GM21723 (cell line): ENCODE data around the gene DPYSL5.

Experiments
- ATAC-seq: cut with Tn5 transposase; IDR thresholded peaks from one replicate; pipeline ENCODE4 v1.9.1; 2021; ENCODE audit warnings: mild to moderate bottlenecking, moderate library complexity; ENCODE audit not compliant: unreplicated experiment

DPYSL5 gene

GRCh38 chr2:26924731-26925099, 76.8 kb downstream of the DPYSL5 start:
- no peak for ATAC-seq

- ATAC-seq = no peak
Observed at GRCh38 chr2:26925100-26925791, 77.3 kb downstream of the DPYSL5 start.

GRCh38 chr2:26927221-26927620, 79.3 kb downstream of the DPYSL5 start:
- no peak for ATAC-seq

GRCh38 chr2:26932974-26933373, 85.0 kb downstream of the DPYSL5 start:
- no peak for ATAC-seq

- no peak for ATAC-seq
Observed at GRCh38 chr2:26933431-26934334, 85.8 kb downstream of the DPYSL5 start.

DNA sequence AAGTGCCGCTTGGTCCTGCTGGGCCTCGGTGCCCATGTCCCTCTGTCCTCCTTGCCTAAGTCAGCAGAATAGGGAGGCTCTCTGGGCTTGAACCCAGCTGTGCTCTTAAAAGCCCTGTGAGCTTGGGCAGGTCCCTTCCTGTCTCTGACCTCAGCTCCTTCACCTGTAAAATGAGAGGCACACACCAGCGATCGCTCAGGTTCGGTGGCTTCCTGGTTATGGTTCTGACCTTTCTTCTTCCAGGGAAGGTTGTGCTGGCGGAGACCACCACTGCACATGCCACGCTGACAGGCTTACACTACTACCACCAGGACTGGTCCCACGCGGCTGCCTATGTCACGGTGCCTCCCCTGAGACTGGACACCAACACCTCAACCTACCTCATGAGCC, 86.4 kb downstream of the DPYSL5 start:
- no peak for ATAC-seq

DNA sequence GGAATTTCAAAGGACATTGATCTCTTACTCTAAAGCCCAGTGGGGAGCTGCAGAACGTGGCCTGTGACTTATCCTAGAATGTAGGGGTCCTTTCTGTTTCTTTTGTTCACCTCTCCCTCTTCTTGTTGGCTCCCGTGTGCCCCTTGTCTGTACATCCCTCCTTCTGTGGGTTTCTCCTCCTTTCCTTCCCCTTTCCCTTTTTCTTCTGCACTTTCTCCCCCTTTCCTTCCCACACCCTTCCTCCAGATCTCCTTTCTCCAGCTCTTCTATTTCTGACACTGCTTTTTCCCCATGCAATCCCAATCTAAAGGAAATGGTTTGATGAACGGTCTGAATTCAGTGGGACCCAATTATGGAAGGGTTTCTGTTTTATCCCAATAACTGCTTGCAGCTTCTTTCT, 87.1 kb downstream of the DPYSL5 start:
- no peak for ATAC-seq

DNA sequence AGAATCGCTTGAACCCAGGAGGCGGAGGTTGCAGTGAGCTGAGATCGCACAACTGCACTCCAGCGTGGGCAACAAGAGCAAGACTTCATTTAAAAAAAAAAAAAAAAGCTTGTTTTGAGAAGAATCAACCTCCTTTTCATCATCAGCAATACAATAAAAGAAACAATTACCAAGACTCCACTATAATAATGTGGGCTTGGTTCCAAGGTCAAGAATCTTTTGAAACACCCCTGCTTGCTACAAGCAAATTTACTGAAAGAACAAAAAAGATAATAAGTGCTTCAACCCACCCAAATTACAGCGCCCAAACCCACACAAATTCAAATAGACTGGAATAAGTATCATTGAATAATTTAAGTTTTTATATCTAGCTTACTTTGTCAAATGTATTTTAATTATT, 88.9 kb downstream of the DPYSL5 start:
- ATAC-seq = no peak

DNA sequence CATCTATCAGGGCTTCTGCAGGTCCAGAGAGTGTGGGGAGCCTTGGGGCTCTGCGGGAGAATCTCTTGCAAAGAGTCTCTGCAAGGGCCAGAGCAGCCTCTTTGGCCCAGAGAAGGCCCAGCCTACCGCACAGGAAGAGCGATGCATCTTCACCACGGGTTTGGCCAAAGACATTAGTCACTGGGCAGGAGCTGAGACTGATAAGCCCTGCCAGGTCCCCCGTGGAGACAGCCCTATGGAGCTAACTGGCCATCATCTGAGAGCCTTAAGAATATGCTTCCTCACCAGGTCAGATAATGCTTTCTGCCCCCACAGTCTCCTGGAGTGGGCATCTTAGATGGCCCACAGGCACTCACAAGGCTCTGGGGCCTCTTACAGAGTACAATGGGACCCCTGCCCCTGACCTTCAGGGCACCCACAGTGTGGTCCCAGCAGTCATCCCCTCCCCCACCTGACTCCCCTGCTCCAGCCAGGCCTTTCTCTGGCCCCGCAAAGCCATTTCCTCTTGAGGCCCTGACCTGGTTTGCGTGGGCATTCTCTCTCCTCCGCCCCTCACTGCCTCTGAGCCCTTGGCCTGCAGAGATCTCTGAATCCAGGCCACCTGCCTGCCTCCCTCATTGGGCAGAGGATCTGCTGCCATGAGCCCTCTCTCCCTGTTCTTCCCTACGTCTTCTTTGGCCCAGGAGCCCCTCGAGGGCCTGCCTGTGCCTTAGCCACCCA, 90.6 kb downstream of the DPYSL5 start:
- no peak for ATAC-seq

DNA sequence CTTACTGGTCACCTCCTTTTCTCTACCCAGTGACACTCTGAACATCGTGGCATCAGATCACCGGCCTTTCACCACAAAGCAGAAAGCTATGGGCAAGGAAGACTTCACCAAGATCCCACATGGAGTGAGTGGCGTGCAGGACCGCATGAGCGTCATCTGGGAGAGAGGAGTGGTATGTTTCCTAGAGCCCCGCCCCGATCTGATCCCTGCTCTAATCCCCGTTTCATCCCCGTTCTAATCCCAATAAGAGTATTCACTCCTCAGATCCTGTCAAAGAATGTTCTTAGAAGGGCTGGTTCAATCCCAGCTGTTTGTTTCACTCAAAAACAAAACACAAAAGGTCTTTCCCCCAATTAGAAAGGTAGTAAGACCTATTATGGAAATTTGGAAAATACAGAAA, 92.1 kb downstream of the DPYSL5 start:
- ATAC-seq = no peak

- ATAC-seq = no peak
Observed at GRCh38 chr2:26941486-26941885, 93.6 kb downstream of the DPYSL5 start.

DNA sequence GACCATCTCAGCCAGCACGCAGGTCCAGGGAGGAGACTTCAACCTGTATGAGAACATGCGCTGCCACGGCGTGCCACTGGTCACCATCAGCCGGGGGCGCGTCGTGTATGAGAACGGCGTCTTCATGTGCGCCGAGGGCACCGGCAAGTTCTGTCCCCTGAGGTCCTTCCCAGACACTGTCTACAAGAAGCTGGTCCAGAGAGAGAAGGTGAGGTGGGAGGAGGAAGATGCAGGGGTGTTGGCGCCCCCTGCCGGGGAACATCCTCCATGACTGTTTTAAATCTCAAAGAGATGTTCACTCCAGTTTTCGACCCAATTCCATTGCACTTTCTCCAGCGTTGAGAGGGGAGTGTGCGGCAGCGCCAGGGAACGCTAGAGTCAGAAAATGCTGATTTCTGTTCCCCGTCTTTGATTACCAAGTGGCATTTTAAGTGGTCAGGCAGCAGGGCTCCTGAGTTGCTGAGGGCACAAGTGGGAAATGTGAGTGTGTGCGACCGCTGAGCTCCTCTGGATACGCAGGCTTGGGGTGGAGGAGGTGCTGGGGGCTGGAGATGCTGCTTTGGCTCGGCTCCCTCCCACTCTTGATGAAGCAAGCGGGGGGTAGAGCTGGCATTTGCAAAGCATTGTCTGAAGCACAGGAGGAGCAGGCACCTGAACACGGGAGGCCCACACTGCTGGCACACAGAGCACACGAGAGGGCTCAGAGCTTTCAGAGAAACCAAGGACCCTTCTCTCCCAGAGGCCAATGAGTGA, 94.8 kb downstream of the DPYSL5 start:
- ATAC-seq = no peak

GRCh38 chr2:26945991-26946750, 98.2 kb downstream of the DPYSL5 start:
- no peak for ATAC-seq

GRCh38 chr2:26946841-26947784, 99.2 kb downstream of the DPYSL5 start:
- no peak for ATAC-seq

DNA sequence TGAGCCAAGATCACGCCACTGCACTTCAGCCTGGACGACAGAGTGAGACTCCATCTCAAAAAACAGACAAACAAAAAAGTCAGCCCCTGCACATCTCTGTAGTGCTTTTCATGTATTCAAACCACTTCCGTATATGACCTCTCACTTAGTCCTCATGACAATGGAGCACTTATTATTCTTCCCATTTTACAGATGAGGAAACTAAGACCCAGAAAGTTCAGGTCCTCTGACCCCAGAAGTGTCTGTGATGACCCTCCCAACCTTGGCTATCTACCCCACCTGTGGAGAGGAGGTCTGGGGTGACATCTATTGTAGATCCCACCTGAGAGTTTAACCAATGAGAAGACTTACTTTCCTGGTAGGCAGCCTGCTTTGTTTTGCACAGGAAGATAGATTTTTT, 100.9 kb downstream of the DPYSL5 start:
- ATAC-seq = no peak

DNA sequence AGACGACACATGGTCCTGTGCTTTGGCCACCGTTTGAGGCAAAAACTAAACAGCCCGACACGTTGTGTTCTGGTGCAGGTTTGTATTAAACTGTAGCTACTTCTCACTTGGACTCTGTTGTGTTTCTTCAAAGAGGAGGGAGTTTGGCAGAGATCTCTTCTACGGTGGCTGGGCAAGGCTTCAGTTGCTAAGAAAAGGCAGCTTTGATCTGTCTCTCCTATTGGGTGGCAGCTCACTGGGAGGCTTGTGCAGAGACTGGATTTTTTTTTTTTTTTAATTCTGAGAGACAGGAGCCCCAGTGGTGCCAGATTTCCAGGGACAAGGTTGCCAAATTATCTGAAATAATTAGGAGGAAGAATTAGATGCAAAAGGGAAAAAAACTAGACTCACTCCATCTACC, 102.3 kb downstream of the DPYSL5 start:
- ATAC-seq = no peak

GRCh38 chr2:26951236-26951635, 103.3 kb downstream of the DPYSL5 start:
- ATAC-seq = no peak

DNA sequence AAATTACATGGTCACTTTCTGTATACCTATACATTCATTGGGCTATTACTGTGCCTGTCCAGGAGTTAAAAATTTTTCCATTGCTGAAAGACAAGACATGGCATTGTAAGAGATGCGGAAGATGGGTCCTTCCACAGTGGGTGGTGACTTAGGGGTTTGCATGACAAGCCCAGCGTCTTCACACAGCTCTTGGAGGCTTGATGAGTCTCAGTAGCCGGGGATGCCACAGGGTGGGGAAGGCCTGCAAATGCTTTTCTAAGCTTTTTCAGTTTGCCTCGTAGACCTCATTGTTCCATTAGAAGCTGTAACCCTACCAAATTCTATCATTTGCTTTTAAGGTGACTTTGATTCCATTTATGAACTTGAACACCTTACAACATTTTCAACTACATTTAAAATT, 104.4 kb downstream of the DPYSL5 start:
- no peak for ATAC-seq

GRCh38 chr2:26954135-26954534, 106.2 kb downstream of the DPYSL5 start:
- no peak for ATAC-seq
